GM21367 (cell line): ENCODE measurements around the gene EMC8.

Experiments
- ATAC-seq: cut with Tn5 transposase; IDR thresholded peaks from one replicate; pipeline ENCODE4 v1.9.1; 2021; ENCODE audit not compliant: unreplicated experiment

Gene EMC8

DNA sequence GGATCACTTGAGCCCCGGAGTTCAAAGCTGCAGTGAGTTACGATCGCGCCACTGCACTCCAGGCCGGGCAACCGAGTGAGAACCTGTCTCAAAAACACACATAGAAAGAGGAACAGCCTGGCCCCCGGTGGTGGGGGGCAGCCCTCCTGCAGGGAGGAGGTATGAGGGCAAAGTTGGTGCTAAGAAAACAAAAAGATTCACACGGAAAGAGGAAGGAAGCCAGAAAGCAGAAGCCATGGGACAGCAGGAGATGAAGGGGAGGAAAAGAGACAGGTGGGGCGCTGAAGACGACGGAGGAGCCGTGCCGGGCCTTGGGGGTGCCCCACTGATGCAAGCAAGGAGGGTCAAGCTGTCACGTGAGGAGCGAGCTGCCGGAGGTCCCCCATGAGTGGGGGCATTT lies 40.2 kb downstream of the EMC8 start:
- no peak for ATAC-seq

DNA sequence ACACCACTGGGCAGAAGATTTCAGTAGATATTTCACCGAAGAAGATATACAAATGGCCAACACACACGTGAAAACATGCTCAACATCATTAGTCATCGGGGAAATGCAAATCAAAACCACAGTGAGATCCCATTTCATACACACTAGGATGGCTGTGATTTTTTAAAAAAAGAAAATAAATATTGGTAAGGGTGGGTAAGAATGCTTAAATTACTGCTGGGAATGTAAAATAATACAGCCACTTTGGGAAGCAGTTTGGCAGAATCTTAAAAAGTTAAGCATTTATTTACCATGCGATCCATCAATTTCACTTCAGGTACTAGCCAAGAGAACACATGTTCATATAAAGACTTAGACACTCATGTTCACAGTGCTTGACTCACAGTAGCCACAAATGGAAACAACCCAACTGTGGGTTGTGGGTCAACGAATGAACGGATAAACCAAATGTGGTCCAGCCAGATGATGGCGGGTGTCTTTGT lies 42.0 kb downstream of the EMC8 start:
- ATAC-seq = no peak

DNA sequence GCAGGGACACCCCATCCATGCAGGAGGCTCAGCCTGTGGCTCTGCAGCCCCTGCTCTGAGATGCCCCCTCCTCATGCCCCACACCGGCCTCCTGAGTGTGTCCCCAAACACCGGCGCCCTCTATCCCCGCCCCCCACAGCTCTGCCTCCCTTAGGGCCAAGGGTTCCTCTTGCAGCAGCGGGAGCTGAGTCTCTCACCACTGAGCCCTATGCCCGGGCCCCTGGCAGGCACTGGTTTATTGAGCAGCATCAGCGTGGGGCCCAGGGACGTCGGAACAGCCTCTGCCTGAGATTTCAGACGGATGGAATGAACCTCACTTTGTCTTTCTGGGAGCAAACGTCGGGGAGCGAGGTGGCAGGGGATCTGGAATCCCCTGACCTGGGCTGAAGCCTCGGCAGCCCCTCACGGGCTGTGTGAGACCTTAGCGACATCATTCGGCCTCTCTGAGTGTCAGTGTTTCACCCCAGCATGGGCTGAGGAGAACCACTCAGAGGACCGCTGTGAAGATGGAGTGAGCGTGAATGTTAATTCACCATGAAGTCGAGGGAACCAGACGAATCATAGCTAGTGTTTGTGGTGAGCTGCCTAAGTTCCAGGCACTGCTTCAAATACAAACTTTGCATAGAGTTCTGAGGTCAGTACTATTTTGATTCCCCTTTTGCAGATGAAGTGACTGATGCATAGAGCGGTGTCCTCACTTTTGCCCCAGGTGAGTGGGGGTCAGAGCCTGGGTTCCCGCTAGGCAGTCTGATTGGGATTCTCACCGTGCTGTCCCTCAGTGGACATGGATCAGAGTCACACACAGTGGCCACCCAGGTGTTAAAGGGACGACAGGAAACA lies 43.2 kb downstream of the EMC8 start:
- ATAC-seq = peak; percentile 39

DNA sequence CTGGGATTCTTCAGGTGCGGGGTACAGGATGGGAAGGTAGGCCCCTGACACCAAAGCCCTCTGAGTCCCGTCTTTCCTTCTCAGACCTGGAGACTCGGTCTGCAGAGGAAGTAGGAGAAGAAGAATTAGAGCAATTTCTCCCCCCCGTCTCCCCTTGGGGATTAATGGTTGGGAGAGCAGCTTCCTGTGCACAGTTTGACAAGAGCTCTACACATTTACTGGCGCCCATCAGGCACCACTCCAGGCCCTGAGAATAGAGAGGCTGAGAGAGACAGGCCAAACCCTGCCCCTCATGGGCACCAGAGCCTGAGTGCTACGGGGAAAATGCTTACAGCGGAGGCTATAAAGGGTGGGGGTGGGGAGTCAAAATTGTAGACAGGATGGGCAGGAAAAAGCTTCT lies 44.9 kb downstream of the EMC8 start:
- ATAC-seq = no peak

DNA sequence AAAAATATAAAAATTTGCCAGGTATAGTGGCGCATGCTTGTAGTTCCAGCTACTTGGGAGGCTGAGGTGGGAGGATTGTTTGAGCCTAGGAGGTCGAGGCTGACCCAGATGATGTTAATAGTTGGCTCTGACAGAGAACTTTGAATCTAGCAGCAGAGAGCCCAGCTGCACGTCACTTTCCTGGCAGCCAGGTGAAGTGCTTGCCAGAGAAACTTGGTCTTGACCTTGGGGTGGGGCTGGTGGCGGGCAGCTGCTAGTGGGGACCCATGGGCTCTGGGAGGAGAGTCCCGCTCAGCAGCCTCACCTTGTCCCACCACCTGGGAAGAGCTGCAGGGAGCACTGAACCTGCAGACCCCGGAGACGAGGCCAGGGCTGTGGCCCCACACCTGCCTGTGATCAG lies 45.4 kb downstream of the EMC8 start:
- no peak for ATAC-seq

DNA sequence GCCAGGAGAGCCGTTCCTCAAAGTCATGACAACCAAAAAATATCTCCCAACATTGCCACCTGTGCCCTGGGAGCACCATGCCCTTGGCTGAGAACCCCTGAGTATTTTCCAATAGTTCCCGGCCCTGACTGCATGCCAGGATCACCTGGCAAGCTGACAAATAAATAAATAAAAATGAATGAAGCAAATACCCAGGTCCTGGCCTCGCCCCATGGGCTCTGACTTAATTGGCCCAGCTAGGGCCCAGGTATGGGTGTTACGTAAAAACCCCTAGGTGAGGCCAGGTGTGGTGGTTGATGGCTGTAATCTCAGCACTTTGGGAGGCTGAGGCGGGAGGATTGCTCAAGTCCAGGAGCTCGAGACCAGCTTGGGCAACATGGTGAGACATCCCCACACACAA lies 45.8 kb downstream of the EMC8 start:
- no peak for ATAC-seq

DNA sequence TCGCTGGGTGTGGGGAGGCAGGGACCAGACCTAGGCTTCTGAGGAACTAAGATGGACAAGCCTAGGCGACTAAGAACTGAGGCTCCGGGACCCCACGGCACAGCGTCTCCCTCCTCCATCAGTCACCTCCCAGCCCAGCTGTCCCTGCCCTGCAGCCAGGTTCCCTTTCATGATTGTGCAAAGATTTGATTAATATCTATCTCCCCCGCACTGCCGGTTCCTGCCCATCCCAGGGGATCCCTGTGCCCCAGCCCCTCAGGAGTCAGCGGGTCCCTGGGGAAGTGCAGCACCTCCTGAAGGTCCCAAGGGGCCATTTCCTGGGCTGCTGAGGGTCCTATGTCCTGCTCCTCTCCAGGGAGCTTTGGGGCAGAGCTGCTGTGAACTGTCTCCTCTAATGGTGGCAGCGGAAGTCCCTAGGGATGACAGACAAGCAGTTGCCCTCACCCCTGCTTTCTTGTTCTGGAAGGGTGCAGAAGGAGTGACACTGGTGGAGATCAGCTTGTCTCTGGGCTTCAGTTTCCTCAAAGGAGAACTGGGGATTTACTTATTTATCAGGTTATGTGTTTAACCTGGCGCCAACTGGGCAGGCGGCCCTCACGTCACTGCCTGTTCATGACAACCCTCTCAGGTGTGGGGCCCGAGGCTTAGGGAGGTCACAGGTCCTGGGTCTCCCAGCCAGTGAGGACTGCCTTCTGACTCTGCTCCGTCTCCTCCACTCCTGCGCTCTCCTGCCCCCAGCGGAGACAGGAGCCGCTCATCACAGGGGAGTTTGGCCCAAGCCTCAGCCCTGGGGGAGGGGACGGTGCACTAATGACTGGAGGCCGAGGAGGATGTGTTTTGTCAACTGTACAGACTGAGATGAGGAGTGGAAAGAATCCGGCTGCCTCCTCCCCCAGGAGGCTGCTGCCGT lies 46.6 kb downstream of the EMC8 start:
- ATAC-seq = no peak

DNA sequence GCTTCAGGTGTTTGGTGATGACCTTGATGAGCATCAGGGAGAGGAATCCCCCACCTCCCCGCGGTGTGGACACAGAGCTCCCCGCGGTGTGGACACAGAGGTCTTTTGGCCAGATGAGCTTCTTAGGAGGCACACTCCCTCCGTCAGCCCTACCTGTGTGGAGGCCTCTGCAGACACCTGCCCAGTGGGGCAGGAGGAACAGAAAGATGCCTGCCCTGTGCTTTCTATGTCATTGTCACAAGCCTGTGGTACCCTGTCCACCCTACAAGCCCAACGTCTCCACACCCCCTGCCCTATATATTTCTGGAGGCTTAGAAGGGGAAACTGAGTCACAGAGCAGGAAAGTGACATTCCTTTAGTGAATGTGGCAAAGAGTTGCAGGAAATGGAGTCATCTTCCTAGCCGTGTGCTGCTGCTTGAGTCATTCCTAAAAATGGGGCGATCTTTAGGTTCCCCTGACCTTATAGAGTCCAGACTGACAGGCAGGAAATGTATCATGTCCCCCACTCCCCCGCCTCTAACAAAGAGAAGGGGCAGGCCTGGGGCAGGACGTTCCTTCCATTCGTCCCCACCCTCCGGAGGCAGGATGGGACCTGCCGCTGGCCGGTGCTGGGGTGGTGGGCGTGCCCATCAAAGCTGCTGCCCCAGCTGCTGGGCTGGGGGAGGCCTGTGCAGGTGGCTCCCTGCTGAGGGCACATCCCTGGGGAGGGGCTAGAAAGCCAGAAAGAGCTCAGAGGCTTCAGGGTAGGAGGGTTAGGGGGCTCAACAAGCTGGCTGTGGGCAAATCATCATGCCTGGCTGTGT lies 47.4 kb downstream of the EMC8 start:
- ATAC-seq = no peak

DNA sequence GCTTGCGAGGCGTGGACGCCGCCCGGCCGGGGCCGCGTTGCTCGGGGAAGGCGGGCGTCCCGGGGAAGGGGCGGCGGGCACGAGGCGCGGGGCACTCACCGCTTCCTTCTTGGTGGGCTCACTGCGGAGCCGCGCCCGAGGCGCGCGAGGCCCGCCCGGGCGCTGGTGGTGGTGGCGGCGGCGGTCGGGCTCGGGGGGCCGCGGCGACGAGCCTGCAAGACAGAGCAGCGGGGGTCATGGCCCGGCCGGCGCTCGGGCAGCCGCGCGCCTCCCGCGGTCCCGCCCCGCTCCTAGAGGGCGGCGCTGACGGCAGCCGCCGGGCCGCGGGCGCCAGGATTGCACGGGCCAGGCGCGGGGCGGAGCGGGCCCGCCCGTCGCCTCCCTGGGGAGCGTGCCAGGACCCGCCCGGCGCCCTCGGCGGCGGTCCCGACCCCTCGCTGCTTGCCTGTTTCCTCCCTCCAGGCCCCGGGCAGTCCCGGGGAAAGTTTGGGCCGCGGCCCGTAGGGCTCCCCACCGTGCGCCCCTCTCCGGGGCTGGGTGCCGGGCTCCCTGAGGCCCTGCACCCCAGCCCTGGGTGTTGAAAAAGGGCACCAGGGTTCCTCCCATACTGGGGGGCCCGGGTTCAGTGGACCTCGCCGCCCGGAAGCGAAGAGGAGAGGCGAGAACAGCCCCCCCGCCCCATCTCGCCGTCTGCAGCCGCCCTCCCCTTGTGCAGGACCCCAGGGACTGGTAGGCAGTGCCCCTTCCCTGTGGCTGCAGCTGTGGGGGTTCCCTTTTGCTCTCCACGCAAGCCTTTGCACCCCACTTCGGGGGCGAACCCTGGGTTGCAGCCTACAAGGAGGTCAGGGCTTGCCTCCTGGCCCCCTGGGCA lies 48.3 kb downstream of the EMC8 start, which contains the start of gene C16orf74:
TSS of gene C16orf74 (minus strand) at position 270 of the 871 bp plus-strand sequence. CDS start 15,879 bp downstream, outside the sequence.
- peak; percentile 39 for ATAC-seq

DNA sequence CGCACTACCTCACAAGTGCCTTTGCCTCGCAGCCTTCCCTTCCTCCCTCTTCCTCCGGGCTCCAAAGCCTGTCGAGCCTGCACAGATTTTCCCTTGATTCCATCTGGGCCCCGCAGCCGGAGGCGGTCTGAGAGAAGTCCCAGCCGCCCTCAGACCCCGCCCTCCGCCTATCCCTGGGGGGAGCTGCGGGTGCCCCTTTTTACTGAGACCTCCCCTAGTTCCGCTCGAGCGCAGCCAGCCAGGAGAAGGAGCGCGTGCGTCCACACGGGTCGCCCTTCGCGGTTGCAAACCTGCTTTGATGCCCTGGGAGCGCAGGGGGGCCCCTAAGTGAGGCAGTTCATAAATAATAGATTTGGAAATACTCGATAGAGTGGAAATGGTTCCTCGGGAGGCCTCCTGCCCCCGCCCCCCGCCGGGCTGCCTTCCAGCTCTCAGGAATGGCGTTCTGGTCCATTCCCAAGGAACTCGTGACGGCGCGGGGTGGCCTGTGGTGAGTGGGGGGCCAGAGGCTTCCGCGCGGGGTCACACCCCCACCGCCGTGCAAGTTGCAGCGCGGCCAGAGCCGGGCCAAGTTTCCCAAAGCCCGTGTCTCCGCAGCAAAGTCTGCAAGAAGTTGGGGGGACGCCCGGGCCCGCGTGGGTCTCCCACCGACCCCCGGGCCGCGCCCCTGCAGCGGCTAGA lies 49.1 kb downstream of the EMC8 start:
- no peak for ATAC-seq

DNA sequence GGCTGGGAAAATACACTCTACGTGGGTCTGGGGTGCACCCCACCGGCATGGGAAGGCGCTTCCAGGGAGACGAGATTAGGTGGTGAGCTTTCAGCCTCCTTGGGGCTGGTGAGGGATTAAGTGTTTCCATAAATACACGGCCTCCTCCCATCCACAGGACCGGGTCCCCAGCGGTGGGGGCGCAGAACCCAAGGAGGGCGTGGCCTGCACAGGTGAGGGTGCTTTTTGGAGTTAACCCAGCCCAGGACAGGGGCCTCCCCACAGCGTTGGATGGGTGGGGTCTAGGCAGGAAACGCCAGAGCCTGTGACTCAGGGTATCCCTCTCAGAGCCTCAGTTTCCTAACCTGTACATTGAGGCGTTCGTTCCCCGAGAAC lies 49.6 kb downstream of the EMC8 start:
- no peak for ATAC-seq

DNA sequence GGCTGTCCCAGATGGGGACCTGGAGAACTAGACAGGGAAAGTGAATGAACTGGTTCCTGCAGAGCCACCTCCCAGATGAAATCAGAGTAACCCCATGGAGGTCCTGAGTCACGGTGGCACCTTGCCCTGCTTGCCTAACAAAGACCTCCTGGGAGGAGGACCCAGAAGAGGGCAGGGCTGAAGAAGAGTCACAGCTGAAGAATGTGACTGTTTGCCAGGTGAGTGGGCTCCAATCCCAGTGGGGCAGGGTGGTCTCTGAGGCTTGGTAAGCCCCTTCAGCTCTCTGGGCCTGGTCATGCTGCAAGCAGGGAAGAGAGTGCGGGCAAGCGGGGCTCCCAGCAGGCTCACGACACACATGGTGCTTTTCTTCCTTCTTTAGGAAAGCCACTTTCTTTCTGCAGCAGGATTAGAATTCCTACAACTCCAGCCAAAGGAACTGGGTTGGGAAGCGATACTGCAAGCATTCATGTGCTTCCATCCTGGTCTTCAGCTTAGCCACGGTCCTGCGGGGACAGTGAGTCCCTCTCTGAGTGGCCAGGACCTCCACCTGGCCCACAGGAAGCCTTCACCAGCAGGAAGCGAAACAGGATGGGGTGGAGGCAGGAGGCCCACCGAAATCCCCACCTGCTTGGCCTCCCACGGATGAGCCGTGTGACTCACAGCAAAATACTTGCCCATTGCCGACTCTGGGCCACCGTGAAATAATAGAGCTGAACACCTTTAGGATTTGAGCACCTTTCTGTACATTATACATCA lies 52.7 kb downstream of the EMC8 start:
- ATAC-seq = no peak

DNA sequence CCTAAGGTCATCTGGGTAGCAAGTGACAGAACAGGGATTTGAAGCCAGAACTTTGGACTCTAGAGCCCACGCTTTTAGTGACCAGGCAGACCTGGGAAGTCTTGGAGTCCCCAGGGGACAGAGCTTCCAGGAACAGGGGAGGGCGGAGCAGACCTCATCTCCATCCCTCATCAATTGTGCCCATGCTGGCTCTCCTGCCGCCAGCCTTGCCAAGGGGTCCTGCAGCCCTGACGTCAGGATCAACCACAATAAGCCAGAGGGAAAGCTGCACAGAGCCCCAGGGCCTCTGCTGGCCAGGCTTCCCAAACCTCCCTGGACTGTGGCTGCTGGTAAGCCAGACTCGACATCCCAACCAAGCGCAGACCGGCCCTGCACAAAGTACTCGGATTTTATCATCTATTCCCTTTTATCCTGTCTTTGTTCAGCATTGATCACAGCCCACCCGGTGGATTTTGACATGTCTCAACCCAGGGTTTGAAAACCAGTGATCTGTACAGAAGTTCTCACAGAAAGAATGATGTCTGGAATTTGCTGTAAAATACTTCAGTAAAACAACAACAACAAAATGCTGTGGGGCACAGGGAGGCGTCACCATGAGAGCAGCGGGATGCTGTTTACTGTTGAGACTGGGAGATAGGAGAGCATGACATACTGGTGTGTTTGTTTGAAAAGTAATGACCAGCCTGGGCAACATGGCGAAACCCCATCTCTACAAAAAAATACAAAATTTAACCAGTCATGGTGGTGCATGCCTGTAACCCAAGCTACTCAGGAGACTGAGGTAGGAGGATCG lies 60.2 kb downstream of the EMC8 start:
- no peak for ATAC-seq

DNA sequence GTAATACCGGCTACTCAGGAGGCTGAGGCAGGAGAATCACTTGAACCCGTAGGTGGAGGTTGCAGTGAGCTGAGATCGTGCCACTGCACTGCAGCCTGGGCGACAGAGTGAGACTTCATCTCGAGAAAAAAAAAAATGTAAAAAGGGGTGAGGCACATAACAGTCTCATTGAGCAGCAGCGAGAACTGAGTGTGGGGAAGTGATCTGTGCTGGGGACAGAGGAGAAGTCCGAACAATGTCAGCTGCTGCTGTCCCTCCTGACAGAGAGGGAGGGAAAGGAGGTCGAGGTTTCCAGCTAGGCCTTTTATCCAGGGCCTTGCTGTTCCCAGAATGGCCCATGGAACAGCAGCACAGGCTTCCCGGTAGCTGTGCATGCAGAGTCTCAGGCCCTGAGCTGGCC lies 62.4 kb downstream of the EMC8 start:
- ATAC-seq = no peak

DNA sequence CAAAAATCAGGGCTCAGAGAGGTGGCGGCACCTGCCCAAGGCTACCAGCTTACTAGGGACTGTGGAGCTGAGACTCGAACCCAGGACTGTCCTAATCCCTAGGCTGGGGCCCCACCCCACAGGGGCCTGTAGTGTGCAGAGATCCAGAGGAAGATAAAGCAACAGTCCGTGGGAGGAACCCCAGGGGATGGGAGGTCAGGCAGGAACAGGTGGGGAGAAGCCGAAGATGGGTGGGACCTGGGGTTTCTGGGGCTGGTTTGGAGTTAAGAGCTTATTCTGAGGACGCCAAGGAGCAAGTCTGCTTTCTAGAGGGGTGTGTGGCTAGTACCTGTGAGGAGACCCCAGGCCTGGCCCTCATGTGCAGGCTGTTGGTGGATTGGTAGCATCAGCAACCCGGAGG lies 63.4 kb downstream of the EMC8 start:
- no peak for ATAC-seq

DNA sequence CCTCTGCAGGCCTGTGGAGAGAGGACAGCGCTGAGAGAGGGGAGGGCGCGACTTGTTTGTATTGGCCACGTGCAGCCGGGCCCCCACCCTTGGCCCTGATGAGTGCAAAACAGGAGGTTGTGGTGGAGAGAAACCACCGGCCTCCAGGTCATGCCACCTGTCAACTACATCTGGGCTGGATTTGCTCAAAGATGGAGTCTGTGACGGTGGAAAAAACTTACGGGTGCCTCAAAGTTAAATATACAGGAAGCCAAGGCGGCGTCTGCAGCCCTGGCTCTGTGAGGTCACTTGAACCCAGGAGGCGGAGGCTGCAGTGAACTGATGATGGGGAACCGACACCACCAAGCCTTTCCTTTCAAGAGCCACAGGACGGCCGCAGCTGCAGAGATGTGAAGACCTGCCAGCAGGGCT lies 64.1 kb downstream of the EMC8 start:
- ATAC-seq = peak; percentile 79

DNA sequence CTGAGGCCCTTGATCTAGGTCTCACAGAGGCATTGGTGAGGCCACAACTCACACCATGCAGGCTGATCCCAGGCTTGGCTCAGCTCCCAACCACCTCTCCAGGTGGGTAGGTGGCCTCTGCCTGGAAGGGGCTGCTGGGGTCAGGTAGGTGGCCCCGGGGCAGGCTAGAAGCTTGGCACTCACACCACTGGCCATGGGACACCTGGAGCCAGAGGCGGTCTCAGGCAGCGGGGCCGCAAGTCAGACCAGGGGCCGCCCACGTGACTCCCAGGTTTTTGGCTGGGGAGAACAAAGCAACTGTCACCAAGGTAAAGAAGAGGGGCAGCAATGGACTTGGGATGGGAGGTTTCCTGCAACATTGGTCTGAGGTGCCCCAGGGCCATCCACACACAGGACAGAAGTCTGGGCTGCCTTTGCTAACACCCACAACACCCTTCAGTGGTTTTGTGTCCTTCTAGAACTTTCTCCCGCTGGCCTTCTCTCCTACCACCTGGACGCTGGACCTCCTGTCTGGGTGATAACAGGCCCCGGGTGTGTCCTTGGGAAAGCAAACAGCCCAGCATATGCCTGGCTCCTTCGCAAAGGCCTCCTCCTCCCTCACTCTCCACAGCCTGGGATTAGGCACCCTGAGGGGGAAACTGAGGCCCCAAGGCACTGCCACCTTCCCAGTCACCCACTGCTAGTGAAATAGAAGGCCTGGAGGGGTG lies 64.9 kb downstream of the EMC8 start:
- ATAC-seq = no peak

DNA sequence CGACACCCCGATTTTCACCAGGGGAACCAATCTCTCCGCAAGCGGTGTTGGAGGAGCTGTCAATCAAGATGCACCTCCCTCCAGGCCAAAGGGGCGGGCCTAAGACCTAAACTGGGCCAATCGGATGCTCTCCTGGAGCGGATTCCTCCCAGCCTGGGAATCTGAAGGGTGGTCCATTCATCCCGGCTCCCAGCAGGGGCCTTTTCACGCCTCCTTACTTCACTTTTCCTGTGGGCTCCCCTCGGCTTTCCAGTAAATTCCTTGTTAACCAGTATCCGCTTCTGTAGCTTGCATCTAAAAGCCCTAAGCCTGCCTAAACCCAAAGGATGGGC lies 65.5 kb downstream of the EMC8 start:
- no peak for ATAC-seq
